Trophoblast cell (in vitro differentiated cells and primary cell): ENCODE results near the gene CSKMT.
"Not testable (repeated sequence)": the region's sequence is repeated elsewhere in the genome, so short reads cannot be mapped to it uniquely, and the experiment has no call there.

ENCODE experiments used
- DNase-seq, 2 donors: peaks; one replicate each; pipeline ENCODE4 v3.0.0-alpha.2; 2016
- H2AFZ ChIP-seq: 2 replicates; pipeline ENCODE4 v1.6.1; 2013; ENCODE audit warnings: low read length, moderate library complexity, mild to moderate bottlenecking; ENCODE audit not compliant: insufficient read depth, poor library complexity
- H2AK5ac ChIP-seq: 2 replicates; pipeline ENCODE4 v1.6.1; 2013; ENCODE audit warnings: mild to moderate bottlenecking, low read length
- H2BK120ac ChIP-seq: 2 replicates; pipeline ENCODE4 v1.6.1; 2013; ENCODE audit warnings: low read length, mild to moderate bottlenecking, moderate library complexity; ENCODE audit not compliant: insufficient read depth, poor library complexity
- H2BK12ac ChIP-seq: 2 replicates; pipeline ENCODE4 v1.6.1; 2013; ENCODE audit warnings: mild to moderate bottlenecking, low read length, moderate library complexity
- H2BK5ac ChIP-seq: 2 replicates; pipeline ENCODE4 v1.6.1; 2013; ENCODE audit warnings: low read length, low read depth, moderate library complexity, mild to moderate bottlenecking; ENCODE audit not compliant: poor library complexity
- H3K14ac ChIP-seq: 2 replicates; pipeline ENCODE4 v1.6.1; 2013; ENCODE audit warnings: mild to moderate bottlenecking, low read length
- H3K18ac ChIP-seq: 2 replicates; pipeline ENCODE4 v1.6.1; 2013; ENCODE audit warnings: mild to moderate bottlenecking, low read length
- H3K23ac ChIP-seq: 2 replicates; pipeline ENCODE4 v1.6.1; 2013; ENCODE audit warnings: low read length
- H3K27ac ChIP-seq: 2 replicates; pipeline ENCODE4 v1.5.1; 2013; ENCODE audit warnings: low read depth, mild to moderate bottlenecking, inconsistent platforms, low read length, moderate library complexity
- H3K27me3 ChIP-seq: 2 replicates; pipeline ENCODE4 v1.6.1; 2013; ENCODE audit warnings: inconsistent platforms, mild to moderate bottlenecking, low read length, moderate library complexity; ENCODE audit not compliant: insufficient read depth
- H3K36me3 ChIP-seq, 2 experiments: 1 replicate in 1 of 2; 2 replicates in 1 of 2; pipeline ENCODE4 v1.6.1; 2013; ENCODE audit warnings: low read length in 2 of 2, mild to moderate bottlenecking in 2 of 2, moderate library complexity in 1 of 2; ENCODE audit not compliant: insufficient read depth in 2 of 2, control insufficient read depth in 1 of 2
- H3K4ac ChIP-seq: 2 replicates; pipeline ENCODE4 v1.6.1; 2013; ENCODE audit warnings: low read depth, mild to moderate bottlenecking, low read length, moderate library complexity
- H3K4me1 ChIP-seq, 2 experiments: 1 replicate in 1 of 2; 2 replicates in 1 of 2; pipeline ENCODE4 v1.6.1; 2013; ENCODE audit warnings: low read length in 2 of 2, mild to moderate bottlenecking in 2 of 2, moderate library complexity in 1 of 2; ENCODE audit not compliant: insufficient read depth in 2 of 2, control insufficient read depth in 1 of 2
- H3K4me2 ChIP-seq: 2 replicates; pipeline ENCODE4 v1.6.1; 2013; ENCODE audit warnings: inconsistent platforms, mild to moderate bottlenecking, low read length, moderate library complexity
- H3K4me3 ChIP-seq: 2 replicates; pipeline ENCODE4 v1.5.1; 2013; ENCODE audit warnings: mild to moderate bottlenecking, low read depth, low read length, inconsistent platforms
- H3K79me1 ChIP-seq: one replicate; pipeline ENCODE4 v1.6.1; 2013; ENCODE audit warnings: low read length
- H3K79me2 ChIP-seq: 2 replicates; pipeline ENCODE4 v1.6.1; 2013; ENCODE audit warnings: low read length, mild to moderate bottlenecking; ENCODE audit not compliant: control insufficient read depth, insufficient read depth, poor library complexity
- H3K9ac ChIP-seq: 2 replicates; pipeline ENCODE4 v1.6.1; 2013; ENCODE audit warnings: mild to moderate bottlenecking, low read length
- H3K9me3 ChIP-seq: 2 replicates; pipeline ENCODE4 v1.6.1; 2013; ENCODE audit warnings: low read depth, mild to moderate bottlenecking, control low read depth, inconsistent platforms, low read length; ENCODE audit not compliant: insufficient read depth
- H4K12ac ChIP-seq: 2 replicates; pipeline ENCODE4 v1.6.1; 2013; ENCODE audit warnings: low read depth, mild to moderate bottlenecking, low read length, moderate library complexity
- H4K8ac ChIP-seq: 2 replicates; pipeline ENCODE4 v1.6.1; 2013; ENCODE audit warnings: low read depth, mild to moderate bottlenecking, low read length, moderate library complexity
- H4K91ac ChIP-seq: one replicate; pipeline ENCODE4 v1.6.1; 2013; ENCODE audit warnings: low read depth, mild to moderate bottlenecking, low read length, moderate library complexity
- WGBS: extraction: QIAGEN DNeasy Blood & Tissue Kit; methylation state at CpG from one replicate; pipeline ENCODE4 v1.1.7; 2013; ENCODE audit warnings: missing lambda C conversion rate; ENCODE audit not compliant: insufficient read length, insufficient coverage; ENCODE audit errors: extremely low coverage; 5-methylcytosine and 5-hydroxymethylcytosine counted together

Gene CSKMT

GRCh38 chr11:62687508-62688396 is 22.6 kb downstream of the CSKMT start:
- H3K4me3 ChIP-seq: no peak overlapping the region
- no peak overlapping the region for H3K23ac ChIP-seq
- no peak overlapping the region for H2BK5ac ChIP-seq
- no peak overlapping the region for H3K27ac ChIP-seq
- no peak overlapping the region for H4K8ac ChIP-seq
- no peaks in the 10 kb centered on the region for H3K79me2 ChIP-seq
- peaks cover 29 to 30% of the 10 kb centered on the region in 2 experiments for H3K36me3 ChIP-seq
- WGBS: 100% methylated on average over 1 of the region's 74 CpGs
- H4K91ac ChIP-seq: no peak overlapping the region
- no peaks in the 10 kb centered on the region for H3K79me1 ChIP-seq
- no peak for DNase-seq
- H3K4me2 ChIP-seq: no peak overlapping the region
- no peak overlapping the region for H3K18ac ChIP-seq
- no peak overlapping the region for H3K4ac ChIP-seq
- H3K14ac ChIP-seq: no peak overlapping the region
- H3K4me1 ChIP-seq: no peaks in the 10 kb centered on the region
- no peak overlapping the region for H3K9ac ChIP-seq
- no peak overlapping the region for H2AK5ac ChIP-seq
- H2AFZ ChIP-seq: no peak overlapping the region
- no peak overlapping the region for H2BK12ac ChIP-seq
- no peak overlapping the region for H4K12ac ChIP-seq
- no peaks in the 10 kb centered on the region for H3K27me3 ChIP-seq
- no peaks in the 10 kb centered on the region for H3K9me3 ChIP-seq
- no peak overlapping the region for H2BK120ac ChIP-seq

GRCh38 chr11:62688491-62688890 is 23.4 kb downstream of the CSKMT start:
- no peak overlapping the region for H2BK5ac ChIP-seq
- H2AK5ac ChIP-seq: no peak overlapping the region
- H3K9me3 ChIP-seq: no peaks in the 10 kb centered on the region
- no peak overlapping the region for H2AFZ ChIP-seq
- no peak overlapping the region for H2BK12ac ChIP-seq
- H3K27me3 ChIP-seq: no peaks in the 10 kb centered on the region
- H3K4ac ChIP-seq: no peak overlapping the region
- H2BK120ac ChIP-seq: no peak overlapping the region
- no peak overlapping the region for H3K27ac ChIP-seq
- H4K8ac ChIP-seq: no peak overlapping the region
- H4K12ac ChIP-seq: no peak overlapping the region
- H3K4me3 ChIP-seq: no peak overlapping the region
- H3K14ac ChIP-seq: no peak overlapping the region
- no peaks in the 10 kb centered on the region for H3K4me1 ChIP-seq
- no peak overlapping the region for H3K9ac ChIP-seq
- WGBS: no CpG with 5 or more reads among the region's 1 CpG
- H3K18ac ChIP-seq: no peak overlapping the region
- H3K79me2 ChIP-seq: no peaks in the 10 kb centered on the region
- DNase-seq: no peak
- H4K91ac ChIP-seq: no peak overlapping the region
- no peak overlapping the region for H3K4me2 ChIP-seq
- no peaks in the 10 kb centered on the region for H3K79me1 ChIP-seq
- peaks cover 34 to 36% of the 10 kb centered on the region in 2 experiments for H3K36me3 ChIP-seq
- no peak overlapping the region for H3K23ac ChIP-seq

- H4K8ac ChIP-seq: no peak within 1 kb of the TSS
- no peak within 1 kb of the TSS for H3K18ac ChIP-seq
- H4K12ac ChIP-seq: no peak within 1 kb of the TSS
- no peak within 1 kb of the TSS for H3K4me2 ChIP-seq
- no peak within 1 kb of the TSS for H3K4ac ChIP-seq
- no peak within 1 kb of the TSS for H3K4me3 ChIP-seq
- H2BK12ac ChIP-seq: no peak within 1 kb of the TSS
- no CpG with 5 or more reads among the region's 11 CpGs for WGBS
- H3K9ac ChIP-seq: no peak within 1 kb of the TSS
- no peaks in the 10 kb centered on the region for H3K4me1 ChIP-seq
- H4K91ac ChIP-seq: no peak within 1 kb of the TSS
- H2BK5ac ChIP-seq: no peak within 1 kb of the TSS
- no peak within 1 kb of the TSS for H3K27ac ChIP-seq
- H2AK5ac ChIP-seq: no peak within 1 kb of the TSS
- DNase-seq: no peak
- H3K14ac ChIP-seq: no peak within 1 kb of the TSS
- H3K23ac ChIP-seq: no peak within 1 kb of the TSS
- no peak within 1 kb of the TSS for H2AFZ ChIP-seq
- no peaks in the 10 kb centered on the region for H3K27me3 ChIP-seq
- peaks cover 40 to 43% of the 10 kb centered on the region in 2 experiments for H3K36me3 ChIP-seq
- no peaks in the 10 kb centered on the region for H3K9me3 ChIP-seq
- no peaks in the 10 kb centered on the region for H3K79me1 ChIP-seq
- H3K79me2 ChIP-seq: no peaks in the 10 kb centered on the region
- H2BK120ac ChIP-seq: no peak within 1 kb of the TSS
These were observed 24.5 kb downstream of the CSKMT start, which contains the start of gene LRRN4CL for GRCh38 chr11:62689421-62690183. Gene LRRN4CL (minus strand): TSS chr11:62689530. CDS start chr11:62688508, 1,022 bp downstream.

- not testable (repeated sequence) for H4K91ac ChIP-seq, H3K27me3 ChIP-seq, H2AK5ac ChIP-seq, H3K27ac ChIP-seq, H4K8ac ChIP-seq, H4K12ac ChIP-seq, H3K9me3 ChIP-seq, H3K4me3 ChIP-seq, H2AFZ ChIP-seq, DNase-seq, H3K14ac ChIP-seq, H3K4ac ChIP-seq, H2BK12ac ChIP-seq, H3K4me2 ChIP-seq, H3K9ac ChIP-seq, H2BK120ac ChIP-seq, H3K23ac ChIP-seq, H3K79me2 ChIP-seq, H3K79me1 ChIP-seq, H3K18ac ChIP-seq, H2BK5ac ChIP-seq, H3K4me1 ChIP-seq
- WGBS: no CpG with 5 or more reads among the region's 4 CpGs
- H3K36me3 ChIP-seq: peaks cover 40 to 44% of the 10 kb centered on the region in 2 experiments
These were observed 28.5 kb downstream of the CSKMT start for GRCh38 chr11:62693624-62694023.
